Measurements from ENCODE around the gene PRR16. TPM values are rescaled to one million over a fixed set of nuclear protein-coding genes. Genes with fewer than 3 reads are reported as not detected.

The PRR16 gene
- total RNA-seq, 1 donor from 2014 or later, result 10.7 TPM

DNA sequence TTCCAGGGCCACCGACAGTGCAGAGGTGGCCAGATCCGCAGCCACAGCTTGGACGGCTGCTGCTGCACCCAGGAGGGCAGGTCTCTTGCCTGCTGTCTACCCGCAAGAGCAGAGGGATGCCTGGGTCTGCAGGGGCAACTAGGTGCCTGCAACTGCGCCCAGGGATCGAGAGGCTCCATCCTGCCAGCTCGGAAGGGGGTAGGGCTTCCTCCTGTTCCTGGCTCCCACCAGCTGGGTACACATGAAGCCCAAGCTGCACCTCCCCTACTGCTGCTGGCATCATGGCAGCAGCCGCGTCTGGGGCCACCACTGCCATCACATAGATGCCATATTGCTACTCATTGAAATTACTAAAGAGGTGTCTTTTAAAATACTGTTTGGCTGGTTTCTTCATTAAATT is 12.7 kb upstream of the PRR16 start:
- peak; percentile 69 for DNase-seq (ENCODE audit: low spot score)
- no peaks in the 10 kb centered on the region for H3K27me3 Mint-ChIP-seq (ENCODE audit: low read depth)
- H3K4me1 Mint-ChIP-seq (ENCODE audit: low read depth), result peaks cover 54% of the 10 kb centered on the region
- H3K27ac Mint-ChIP-seq (ENCODE audit: unreplicated experiment), result no peak overlapping the region
- no peak overlapping the region for H3K4me3 Mint-ChIP-seq (ENCODE audit: unreplicated experiment)
- H3K36me3 Mint-ChIP-seq (ENCODE audit: low read depth), result peaks cover 1% of the 10 kb centered on the region
- TF ChIP-seq, protein P1, sequence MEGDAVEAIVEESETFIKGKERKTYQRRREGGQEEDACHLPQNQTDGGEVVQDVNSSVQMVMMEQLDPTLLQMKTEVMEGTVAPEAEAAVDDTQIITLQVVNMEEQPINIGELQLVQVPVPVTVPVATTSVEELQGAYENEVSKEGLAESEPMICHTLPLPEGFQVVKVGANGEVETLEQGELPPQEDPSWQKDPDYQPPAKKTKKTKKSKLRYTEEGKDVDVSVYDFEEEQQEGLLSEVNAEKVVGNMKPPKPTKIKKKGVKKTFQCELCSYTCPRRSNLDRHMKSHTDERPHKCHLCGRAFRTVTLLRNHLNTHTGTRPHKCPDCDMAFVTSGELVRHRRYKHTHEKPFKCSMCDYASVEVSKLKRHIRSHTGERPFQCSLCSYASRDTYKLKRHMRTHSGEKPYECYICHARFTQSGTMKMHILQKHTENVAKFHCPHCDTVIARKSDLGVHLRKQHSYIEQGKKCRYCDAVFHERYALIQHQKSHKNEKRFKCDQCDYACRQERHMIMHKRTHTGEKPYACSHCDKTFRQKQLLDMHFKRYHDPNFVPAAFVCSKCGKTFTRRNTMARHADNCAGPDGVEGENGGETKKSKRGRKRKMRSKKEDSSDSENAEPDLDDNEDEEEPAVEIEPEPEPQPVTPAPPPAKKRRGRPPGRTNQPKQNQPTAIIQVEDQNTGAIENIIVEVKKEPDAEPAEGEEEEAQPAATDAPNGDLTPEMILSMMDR (IDR thresholded peaks at IDR 0.05), result no peak
- H3K9me3 Mint-ChIP-seq (ENCODE audit: low read depth), result no peaks in the 10 kb centered on the region

DNA sequence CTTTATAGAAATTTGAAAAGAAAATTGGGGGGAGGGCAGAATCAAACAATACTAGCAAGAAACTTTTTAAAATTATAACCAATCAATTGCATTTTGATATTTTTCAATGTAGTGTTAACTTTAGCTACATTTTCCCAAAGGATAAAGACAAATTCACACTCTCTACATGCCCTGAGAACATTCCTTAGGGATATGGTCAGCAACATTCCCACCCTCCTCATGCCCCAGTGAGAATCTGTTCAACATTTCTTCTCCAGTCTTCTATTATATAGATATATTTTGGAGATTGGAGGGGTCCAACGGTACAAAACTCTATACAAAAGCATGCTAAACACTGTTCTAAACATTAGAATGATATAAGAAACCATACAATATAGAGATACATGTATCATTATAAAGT is 11.6 kb upstream of the PRR16 start:
- H3K4me3 Mint-ChIP-seq (ENCODE audit: unreplicated experiment), result no peak overlapping the region
- H3K36me3 Mint-ChIP-seq (ENCODE audit: low read depth), result peaks cover 1% of the 10 kb centered on the region
- no peaks in the 10 kb centered on the region for H3K9me3 Mint-ChIP-seq (ENCODE audit: low read depth)
- no peaks in the 10 kb centered on the region for H3K27me3 Mint-ChIP-seq (ENCODE audit: low read depth)
- TF ChIP-seq, protein P1 (IDR thresholded peaks at IDR 0.05), result no peak
- H3K4me1 Mint-ChIP-seq (ENCODE audit: low read depth), result peaks cover 44% of the 10 kb centered on the region
- H3K27ac Mint-ChIP-seq (ENCODE audit: unreplicated experiment), result no peak overlapping the region
- DNase-seq (ENCODE audit: low spot score), result no peak

DNA sequence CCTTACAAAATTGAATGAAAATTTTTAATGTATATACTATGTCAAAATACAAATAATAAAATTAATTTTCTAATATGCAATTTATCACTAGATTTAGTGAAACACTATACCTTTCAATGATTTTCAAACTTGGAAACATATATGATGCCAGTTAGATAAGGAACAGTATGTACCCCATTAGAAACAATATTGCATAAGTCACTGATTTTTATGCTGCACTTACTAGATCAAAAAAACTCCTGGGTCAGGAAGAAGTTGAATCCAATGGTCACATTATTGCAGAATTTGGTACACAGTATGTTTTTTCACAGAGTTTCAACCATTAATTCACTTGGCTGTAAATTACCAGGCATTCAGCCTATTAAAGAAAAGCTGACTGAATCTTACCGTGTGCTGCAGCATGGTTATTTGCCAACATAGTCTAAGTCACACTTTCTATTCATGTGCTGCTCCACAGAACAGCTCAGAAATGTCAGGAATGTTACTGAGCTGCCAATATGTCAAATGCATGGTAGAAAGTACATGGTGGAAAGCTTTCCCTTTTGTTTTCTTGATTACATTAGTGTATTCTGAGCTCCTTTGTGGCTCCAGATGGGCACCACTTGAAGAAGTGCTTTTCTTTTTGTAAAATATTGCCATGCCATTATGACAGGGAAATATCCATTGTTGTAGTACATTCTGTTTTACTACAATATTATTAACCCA is 9.9 kb upstream of the PRR16 start:
- Mint-ChIP-seq H3K4me3 (ENCODE audit: unreplicated experiment) (no peak overlapping the region), H3K27ac (ENCODE audit: unreplicated experiment) (peak overlapping the region; percentile 59), H3K4me1 (ENCODE audit: low read depth) (peaks cover 39% of the 10 kb centered on the region), H3K36me3 (ENCODE audit: low read depth) (peaks cover 1% of the 10 kb centered on the region), H3K27me3 (ENCODE audit: low read depth) (no peaks in the 10 kb centered on the region), H3K9me3 (ENCODE audit: low read depth) (no peaks in the 10 kb centered on the region)
- TF ChIP-seq, protein P1 (IDR thresholded peaks at IDR 0.05), result no peak
- DNase-seq (ENCODE audit: low spot score), result no peak

DNA sequence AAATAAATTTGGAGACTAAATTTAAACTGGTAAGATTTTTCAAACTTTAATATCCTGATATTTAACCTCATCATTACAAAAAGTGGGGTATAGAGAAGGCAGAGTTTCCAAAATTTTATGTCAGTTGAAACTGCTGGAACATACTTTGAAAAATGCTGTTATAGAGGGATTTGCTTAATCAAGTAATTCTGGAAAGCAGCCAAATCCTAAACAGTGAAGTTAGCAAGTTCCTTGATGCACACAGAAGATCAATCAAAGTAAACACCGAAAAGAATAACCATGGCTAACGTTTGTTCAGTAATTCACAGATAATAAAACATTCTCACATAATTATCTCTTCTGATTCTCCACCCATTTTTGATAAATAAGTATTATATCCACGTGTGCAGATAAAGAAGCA is 8.1 kb upstream of the PRR16 start:
- no peak overlapping the region for H3K27ac Mint-ChIP-seq (ENCODE audit: unreplicated experiment)

DNA sequence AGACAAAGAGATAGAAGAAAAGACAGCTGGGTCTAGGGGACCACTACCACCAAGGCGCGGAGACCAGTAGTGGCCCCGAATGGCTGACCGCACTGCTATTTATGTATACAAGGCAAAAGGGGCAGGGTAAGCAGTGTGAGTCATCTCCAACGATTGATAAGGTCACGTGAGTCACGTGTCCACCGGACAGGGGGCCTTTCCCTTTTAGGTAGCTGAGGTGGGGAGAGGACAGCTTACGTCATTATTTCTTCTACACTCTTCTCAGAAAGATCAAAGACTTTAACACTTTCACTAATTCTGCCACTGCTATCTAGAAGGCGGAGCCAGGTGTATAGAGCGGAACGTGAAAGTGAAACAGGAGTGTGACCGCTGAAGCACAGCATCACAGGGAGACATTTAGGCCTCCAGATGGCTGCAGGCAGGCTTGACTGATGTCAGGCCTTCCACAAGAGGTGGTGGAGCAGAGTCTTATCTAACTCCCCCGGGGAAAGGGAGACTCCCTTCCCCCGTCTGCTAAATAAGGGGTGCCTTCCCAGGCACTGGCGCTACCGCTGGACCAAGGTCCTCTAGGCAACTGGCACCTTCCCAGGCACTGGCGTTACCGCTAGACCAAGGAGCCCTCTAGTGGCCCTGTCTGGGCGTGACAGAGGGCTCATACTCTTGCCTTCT is 6.1 kb upstream of the PRR16 start:
- peak; percentile 84 for DNase-seq (ENCODE audit: low spot score)
- TF ChIP-seq, protein P1 (IDR thresholded peaks at IDR 0.05), result peak; percentile 97
- H3K9me3 Mint-ChIP-seq (ENCODE audit: low read depth), result no peaks in the 10 kb centered on the region
- H3K27me3 Mint-ChIP-seq (ENCODE audit: low read depth), result peaks cover 3% of the 10 kb centered on the region
- peaks cover 27% of the 10 kb centered on the region for H3K4me1 Mint-ChIP-seq (ENCODE audit: low read depth)
- no peak overlapping the region for H3K27ac Mint-ChIP-seq (ENCODE audit: unreplicated experiment)
- peak overlapping the region; percentile 33 for H3K4me3 Mint-ChIP-seq (ENCODE audit: unreplicated experiment)
- H3K36me3 Mint-ChIP-seq (ENCODE audit: low read depth), result no peaks in the 10 kb centered on the region

More for the DNA sequence above, 8.1 kb upstream of the PRR16 start:
- H3K27me3 Mint-ChIP-seq (ENCODE audit: low read depth), result no peaks in the 10 kb centered on the region
- no peak for DNase-seq (ENCODE audit: low spot score)
- H3K36me3 Mint-ChIP-seq (ENCODE audit: low read depth), result no peaks in the 10 kb centered on the region
- H3K9me3 Mint-ChIP-seq (ENCODE audit: low read depth), result no peaks in the 10 kb centered on the region
- H3K4me3 Mint-ChIP-seq (ENCODE audit: unreplicated experiment), result no peak overlapping the region
- peaks cover 33% of the 10 kb centered on the region for H3K4me1 Mint-ChIP-seq (ENCODE audit: low read depth)
- TF ChIP-seq, protein P1 (IDR thresholded peaks at IDR 0.05), result no peak
